ENCODE data around the gene ROBO1. TPM values are rescaled to one million over a fixed set of nuclear protein-coding genes. Genes with fewer than 3 reads are reported as not detected.

The ROBO1 gene
- total RNA-seq, 1 donor from 2014 or later, result 169 TPM

DNA sequence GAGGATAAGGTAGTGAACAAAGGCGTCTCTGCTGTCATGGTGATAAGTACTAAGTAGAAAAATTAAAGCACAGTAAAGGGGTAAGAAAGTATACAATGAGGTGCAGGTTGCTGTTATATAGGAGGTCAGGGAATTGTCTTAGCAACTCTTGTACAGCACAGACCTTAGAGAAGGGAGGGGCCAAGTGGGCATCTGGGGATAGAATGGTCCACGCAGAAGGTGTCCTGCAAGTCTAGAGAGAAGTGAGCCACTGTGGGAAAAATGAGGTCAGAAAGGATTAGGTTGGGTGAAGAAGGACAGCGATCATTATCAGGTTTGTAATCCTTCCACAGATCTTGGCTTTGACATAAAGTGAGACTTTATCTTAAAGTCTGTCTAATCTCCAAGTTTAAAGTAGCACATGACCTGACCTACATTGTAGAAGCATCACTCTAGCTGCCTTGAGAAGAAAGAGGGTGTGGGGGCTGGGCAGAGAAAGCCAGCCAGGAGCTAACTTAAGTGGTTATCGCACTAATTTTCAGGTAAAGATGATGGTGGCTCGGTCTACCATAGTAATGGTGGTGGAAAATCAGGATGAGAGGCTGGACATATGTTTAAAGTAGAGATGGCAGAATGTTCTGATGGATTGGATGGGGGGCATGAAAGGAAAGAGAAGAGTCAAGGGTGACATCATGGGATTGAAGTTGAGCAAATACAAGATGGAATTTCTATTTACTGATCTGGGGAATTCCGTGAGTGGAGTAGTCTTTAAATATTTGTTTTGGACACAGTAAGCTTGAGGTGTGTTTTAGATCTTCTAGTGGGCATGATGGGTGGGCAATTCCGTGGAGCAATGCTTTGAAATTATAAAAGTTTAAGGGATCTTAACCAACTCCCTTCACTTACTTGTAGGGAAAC lies 919.2 kb downstream of the ROBO1 start:
- H3K27me3 ChIP-seq, result no peaks in the 10 kb centered on the region
- H3K4me1 ChIP-seq, result no peaks in the 10 kb centered on the region
- no peak overlapping the region for H3K27ac ChIP-seq
- H3K9me3 ChIP-seq (ENCODE audit: low read depth), result no peaks in the 10 kb centered on the region
- H3K36me3 ChIP-seq, result no peaks in the 10 kb centered on the region
- Mint-ChIP-seq H3K9me3 (no peaks in the 10 kb centered on the region), H3K4me3 (no peak overlapping the region), H3K27me3 (ENCODE audit: insufficient read depth, low read depth) (peaks cover 2% of the 10 kb centered on the region), H3K36me3 (no peaks in the 10 kb centered on the region), H3K4me1 (peaks cover 13% of the 10 kb centered on the region), H3K27ac (no peak overlapping the region)
- no peak overlapping the region for H3K4me2 ChIP-seq
- no peak overlapping the region for H2AFZ ChIP-seq (replicated peaks)
- H3K9ac ChIP-seq, result no peak overlapping the region
- H3K4me3 ChIP-seq, result no peak overlapping the region
- H3K79me2 ChIP-seq (ENCODE audit: low read depth), result peaks cover 74% of the 10 kb centered on the region
- H3F3A ChIP-seq (ENCODE audit: low read depth), result peaks cover 2% of the 10 kb centered on the region
- H4K20me1 ChIP-seq (ENCODE audit: low read depth), result peaks cover 10% of the 10 kb centered on the region
- no peak for DNase-seq (ENCODE audit: low spot score)
- TF ChIP-seq EZH2 (IDR thresholded peaks at IDR 0.05) (no peak), EZH2phosphoT487 (IDR thresholded peaks at IDR 0.05) (no peak)
- TF ChIP-seq, protein P1, sequence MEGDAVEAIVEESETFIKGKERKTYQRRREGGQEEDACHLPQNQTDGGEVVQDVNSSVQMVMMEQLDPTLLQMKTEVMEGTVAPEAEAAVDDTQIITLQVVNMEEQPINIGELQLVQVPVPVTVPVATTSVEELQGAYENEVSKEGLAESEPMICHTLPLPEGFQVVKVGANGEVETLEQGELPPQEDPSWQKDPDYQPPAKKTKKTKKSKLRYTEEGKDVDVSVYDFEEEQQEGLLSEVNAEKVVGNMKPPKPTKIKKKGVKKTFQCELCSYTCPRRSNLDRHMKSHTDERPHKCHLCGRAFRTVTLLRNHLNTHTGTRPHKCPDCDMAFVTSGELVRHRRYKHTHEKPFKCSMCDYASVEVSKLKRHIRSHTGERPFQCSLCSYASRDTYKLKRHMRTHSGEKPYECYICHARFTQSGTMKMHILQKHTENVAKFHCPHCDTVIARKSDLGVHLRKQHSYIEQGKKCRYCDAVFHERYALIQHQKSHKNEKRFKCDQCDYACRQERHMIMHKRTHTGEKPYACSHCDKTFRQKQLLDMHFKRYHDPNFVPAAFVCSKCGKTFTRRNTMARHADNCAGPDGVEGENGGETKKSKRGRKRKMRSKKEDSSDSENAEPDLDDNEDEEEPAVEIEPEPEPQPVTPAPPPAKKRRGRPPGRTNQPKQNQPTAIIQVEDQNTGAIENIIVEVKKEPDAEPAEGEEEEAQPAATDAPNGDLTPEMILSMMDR (IDR thresholded peaks at IDR 0.05), result no peak

DNA sequence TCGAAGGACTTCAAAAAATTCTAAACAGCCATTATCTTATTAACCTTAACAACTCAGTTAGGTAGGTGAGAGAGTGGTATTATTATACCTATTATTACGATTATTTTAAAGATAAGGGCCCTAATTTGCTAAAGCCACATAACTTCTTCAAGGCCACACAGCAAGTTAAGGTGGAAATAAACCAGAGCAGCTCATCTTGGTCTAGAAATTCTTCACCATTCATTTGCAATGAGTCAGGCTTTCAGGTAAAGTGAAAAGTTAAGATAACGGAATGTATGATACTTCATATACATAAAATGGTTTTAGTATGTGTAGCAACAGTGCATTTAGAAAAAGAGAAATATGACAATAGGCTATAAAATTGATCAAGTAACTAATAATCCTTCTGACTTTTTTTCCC lies 920.2 kb downstream of the ROBO1 start:
- H3K27me3 ChIP-seq, result no peaks in the 10 kb centered on the region
- Mint-ChIP-seq H3K27me3 (ENCODE audit: insufficient read depth, low read depth) (peaks cover 2% of the 10 kb centered on the region), H3K27ac (no peak overlapping the region), H3K9me3 (no peaks in the 10 kb centered on the region), H3K4me1 (peaks cover 13% of the 10 kb centered on the region), H3K4me3 (no peak overlapping the region), H3K36me3 (no peaks in the 10 kb centered on the region)
- no peak overlapping the region for H3K4me2 ChIP-seq
- H3K9me3 ChIP-seq (ENCODE audit: low read depth), result no peaks in the 10 kb centered on the region
- H4K20me1 ChIP-seq (ENCODE audit: low read depth), result peaks cover 10% of the 10 kb centered on the region
- H3K79me2 ChIP-seq (ENCODE audit: low read depth), result peaks cover 73% of the 10 kb centered on the region
- no peak overlapping the region for H2AFZ ChIP-seq (replicated peaks)
- peaks cover 6% of the 10 kb centered on the region for H3F3A ChIP-seq (ENCODE audit: low read depth)
- H3K4me1 ChIP-seq, result no peaks in the 10 kb centered on the region
- no peak overlapping the region for H3K9ac ChIP-seq
- no peaks in the 10 kb centered on the region for H3K36me3 ChIP-seq
- H3K4me3 ChIP-seq, result no peak overlapping the region
- no peak for DNase-seq (ENCODE audit: low spot score)
- no peak overlapping the region for H3K27ac ChIP-seq
- TF ChIP-seq EZH2phosphoT487 (IDR thresholded peaks at IDR 0.05) (no peak), EZH2 (IDR thresholded peaks at IDR 0.05) (no peak)
- TF ChIP-seq, protein P1 (IDR thresholded peaks at IDR 0.05), result no peak

DNA sequence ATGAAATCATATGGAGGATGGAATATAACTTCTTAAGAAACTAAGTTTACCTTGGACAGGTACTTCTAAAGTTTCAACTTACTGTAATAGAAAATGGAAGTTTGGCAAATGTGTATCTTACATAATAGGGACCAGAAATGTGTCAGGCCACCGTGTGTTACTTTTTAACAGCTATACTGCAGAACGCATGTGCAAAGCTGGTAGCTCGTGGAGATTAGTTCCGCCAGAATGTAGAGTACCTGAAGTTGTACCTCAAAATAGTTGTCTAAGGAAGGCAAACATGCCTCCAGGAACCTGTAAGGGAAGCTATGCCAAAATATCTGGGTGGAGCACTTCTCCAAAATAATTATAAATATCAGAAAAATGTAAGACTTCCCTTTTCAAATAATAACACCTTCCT lies 920.6 kb downstream of the ROBO1 start:
- no peaks in the 10 kb centered on the region for H3K27me3 ChIP-seq
- no peak overlapping the region for H3K9ac ChIP-seq
- no peak overlapping the region for H3K4me3 Mint-ChIP-seq
- H3K4me1 Mint-ChIP-seq, result peaks cover 13% of the 10 kb centered on the region
- no peaks in the 10 kb centered on the region for H3K9me3 Mint-ChIP-seq
- no peak overlapping the region for H3K27ac ChIP-seq
- H3K79me2 ChIP-seq (ENCODE audit: low read depth), result peaks cover 71% of the 10 kb centered on the region
- no peaks in the 10 kb centered on the region for H3K9me3 ChIP-seq (ENCODE audit: low read depth)
- H3K36me3 ChIP-seq, result no peaks in the 10 kb centered on the region
- no peak overlapping the region for H3K27ac Mint-ChIP-seq
- no peak overlapping the region for H3K4me2 ChIP-seq
- no peak for DNase-seq (ENCODE audit: low spot score)
- peaks cover 6% of the 10 kb centered on the region for H3F3A ChIP-seq (ENCODE audit: low read depth)
- H3K36me3 Mint-ChIP-seq, result no peaks in the 10 kb centered on the region
- H3K4me1 ChIP-seq, result no peaks in the 10 kb centered on the region
- peaks cover 2% of the 10 kb centered on the region for H3K27me3 Mint-ChIP-seq (ENCODE audit: insufficient read depth, low read depth)
- H2AFZ ChIP-seq (replicated peaks), result no peak overlapping the region
- no peak for TF ChIP-seq EZH2phosphoT487 (IDR thresholded peaks at IDR 0.05)
- no peak for TF ChIP-seq EZH2 (IDR thresholded peaks at IDR 0.05)
- TF ChIP-seq, protein P1 (IDR thresholded peaks at IDR 0.05), result no peak
- H3K4me3 ChIP-seq, result no peak overlapping the region
- peaks cover 10% of the 10 kb centered on the region for H4K20me1 ChIP-seq (ENCODE audit: low read depth)
